ENCODE measurements around the gene IRX6.

DNA sequence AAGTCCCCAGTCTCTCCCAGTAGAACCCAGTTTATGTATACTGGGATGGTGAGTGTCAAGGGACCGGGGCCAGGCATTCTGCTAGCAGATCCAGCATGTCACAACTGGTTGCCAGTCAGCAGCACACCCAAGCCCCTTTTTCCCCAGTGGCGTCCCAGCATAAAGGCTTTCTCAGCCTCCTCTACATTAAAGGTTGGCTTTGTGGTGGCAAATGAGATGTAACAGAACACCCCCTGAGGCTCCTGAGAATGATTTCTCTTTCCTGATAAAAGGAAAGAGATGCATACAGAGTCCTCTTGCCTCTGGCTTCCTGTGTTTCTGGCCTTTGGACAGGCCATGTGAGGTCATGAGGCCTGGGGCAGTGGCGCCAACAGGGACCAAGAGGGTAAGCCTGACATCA is 27.9 kb downstream of the IRX6 start:
- no peak for TF ChIP-seq POLR2A (IDR thresholded peaks at IDR 0.05; ENCODE audit: low read depth, low read length)
- TF ChIP-seq POLR2AphosphoS5 (IDR thresholded peaks at IDR 0.05; ENCODE audit: low read depth, low read length): no peak
- no peak for TF ChIP-seq TAF1 (IDR thresholded peaks at IDR 0.05; ENCODE audit: borderline replicate concordance, low read depth, low read length)
